NCI-H460 (cell line): ENCODE data around the gene GPR176. TPM values are rescaled to one million over a fixed set of nuclear protein-coding genes. Genes with fewer than 3 reads are reported as not detected.
"Not testable (repeated sequence)": the region's sequence is repeated elsewhere in the genome, so short reads cannot be mapped to it uniquely, and the experiment has no call there.

ENCODE experiments used
- DNase-seq: peaks from one replicate; pipeline ENCODE4 v3.0.0-alpha.2; 2016; ENCODE audit warnings: low read depth; ENCODE audit errors: extremely low read depth
- total RNA-seq: library from RNA; depleted of rRNA; stranded (reverse); fragments of >200 nt; shearing (Covaris generic); gene quantifications from 2 replicates; pipeline ENCODE4 v1.2.3, GENCODE V29; 2014

Gene GPR176
- total RNA-seq, 1 experiment from 2014 or later: 0.84 TPM

DNA sequence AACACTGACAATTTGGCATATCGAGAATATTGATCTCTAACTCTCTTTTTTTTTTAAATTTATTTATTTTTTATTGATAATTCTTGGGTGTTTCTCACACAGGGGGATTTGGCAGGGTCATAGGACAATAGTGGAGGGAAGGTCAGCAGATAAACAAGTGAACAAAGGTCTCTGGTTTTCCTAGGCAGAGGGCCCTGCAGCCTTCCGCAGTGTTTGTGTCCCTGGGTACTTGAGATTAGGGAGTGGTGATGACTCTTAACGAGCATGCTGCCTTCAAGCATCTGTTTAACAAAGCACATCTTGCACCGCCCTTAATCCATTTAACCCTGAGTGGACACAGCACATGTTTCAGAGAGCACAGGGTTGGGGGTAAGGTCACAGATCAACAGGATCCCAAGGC lies 27.0 kb downstream of the GPR176 start:
- DNase-seq: not testable (repeated sequence)

GRCh38 chr15:39892418-39892817 lies 27.6 kb downstream of the GPR176 start:
- no peak for DNase-seq

- no peak for DNase-seq
Measured at GRCh38 chr15:39890621-39891020, 29.4 kb downstream of the GPR176 start.

DNA sequence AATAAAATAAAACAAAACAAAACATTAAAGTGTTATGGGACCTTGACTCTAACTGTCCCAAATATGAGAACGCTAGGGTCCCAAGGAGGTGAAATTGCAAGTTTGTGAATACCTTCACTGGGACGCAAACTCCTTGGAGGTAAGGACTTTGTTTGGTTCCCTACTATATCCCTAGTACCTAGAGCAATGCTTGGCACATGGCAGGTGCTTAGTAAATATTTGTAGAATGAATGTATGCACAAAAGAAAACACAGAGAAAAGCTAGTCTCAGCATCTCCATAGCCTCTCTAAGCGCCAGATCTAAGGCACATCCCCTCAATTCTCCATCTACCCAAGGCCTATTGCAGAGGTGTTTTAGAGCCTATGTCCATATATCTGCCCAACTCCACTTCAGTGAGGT lies 30.5 kb downstream of the GPR176 start:
- DNase-seq: no peak

DNA sequence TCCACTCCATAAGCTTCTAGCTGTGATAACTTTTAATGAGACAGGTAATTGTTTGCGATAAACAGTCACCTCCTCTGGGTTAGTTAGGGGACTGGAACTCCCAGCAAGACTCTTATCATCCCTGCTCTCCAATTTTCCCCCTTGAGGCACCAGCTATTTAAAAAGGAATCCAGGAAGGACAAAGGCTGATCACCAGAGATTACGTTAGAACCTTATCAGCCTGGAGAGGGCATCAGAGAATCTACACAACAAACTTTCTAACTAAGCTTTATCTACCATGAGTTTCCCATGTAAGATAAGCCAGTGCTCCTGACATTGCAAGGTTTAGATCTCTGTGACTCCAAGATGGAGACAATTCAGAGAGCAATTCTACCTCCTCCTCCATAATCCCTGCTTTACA lies 31.3 kb downstream of the GPR176 start:
- DNase-seq: no peak

- DNase-seq: no peak
Measured at GRCh38 chr15:39888243-39888642, 31.8 kb downstream of the GPR176 start.

- DNase-seq: peak; percentile 22
Measured at GRCh38 chr15:39887832-39888231, 32.2 kb downstream of the GPR176 start.

DNA sequence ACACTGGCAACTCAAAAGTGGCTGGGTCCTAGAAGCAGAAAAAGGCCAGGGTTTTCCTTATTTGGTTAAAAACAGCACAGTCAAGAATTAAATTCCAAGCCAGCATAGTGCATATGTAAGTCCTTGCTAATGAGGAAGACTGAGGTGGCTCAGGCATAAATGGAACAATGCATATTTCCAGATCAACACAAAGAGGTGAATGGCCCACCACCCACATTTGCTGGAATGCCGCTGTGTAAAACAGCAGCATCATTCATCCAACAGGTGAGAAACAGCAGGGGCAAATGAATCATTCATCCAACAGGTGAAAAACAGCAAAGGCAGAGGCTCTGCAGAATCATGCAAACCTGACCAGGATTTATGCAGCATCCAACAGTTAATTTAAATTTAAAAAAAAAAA lies 32.9 kb downstream of the GPR176 start:
- no peak for DNase-seq

GRCh38 chr15:39886418-39886817 lies 33.6 kb downstream of the GPR176 start:
- no peak for DNase-seq

DNA sequence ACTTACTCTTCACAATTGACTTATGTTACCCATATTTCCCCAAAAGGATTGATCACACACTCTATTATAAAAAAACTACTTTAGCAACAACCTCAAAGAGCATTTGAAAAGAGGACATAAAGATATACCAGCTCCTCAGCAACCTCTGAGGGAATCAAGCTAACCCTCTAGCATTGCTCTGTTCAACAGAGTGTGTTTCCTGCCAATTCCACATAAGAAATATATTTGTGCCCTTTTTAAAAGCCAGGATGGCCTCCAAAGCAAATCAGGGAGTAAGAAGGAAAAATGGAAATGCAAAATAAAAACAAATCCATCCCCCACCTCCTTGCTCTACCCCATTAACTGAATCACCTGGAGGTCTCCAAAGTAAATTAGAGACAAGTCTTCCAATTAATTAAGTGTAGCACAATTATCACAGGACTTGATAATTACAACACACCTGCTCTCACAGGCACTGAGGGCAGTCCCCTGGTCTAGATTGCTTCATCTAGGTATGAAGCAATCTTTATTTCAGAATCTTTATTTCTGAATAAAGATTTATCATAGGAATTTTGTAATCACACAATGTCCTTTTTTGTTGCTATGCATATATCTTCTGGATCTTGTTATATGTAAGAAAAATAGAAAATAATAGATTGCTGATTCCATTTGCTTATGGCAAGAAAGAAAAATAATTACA lies 34.8 kb downstream of the GPR176 start:
- DNase-seq: no peak

DNA sequence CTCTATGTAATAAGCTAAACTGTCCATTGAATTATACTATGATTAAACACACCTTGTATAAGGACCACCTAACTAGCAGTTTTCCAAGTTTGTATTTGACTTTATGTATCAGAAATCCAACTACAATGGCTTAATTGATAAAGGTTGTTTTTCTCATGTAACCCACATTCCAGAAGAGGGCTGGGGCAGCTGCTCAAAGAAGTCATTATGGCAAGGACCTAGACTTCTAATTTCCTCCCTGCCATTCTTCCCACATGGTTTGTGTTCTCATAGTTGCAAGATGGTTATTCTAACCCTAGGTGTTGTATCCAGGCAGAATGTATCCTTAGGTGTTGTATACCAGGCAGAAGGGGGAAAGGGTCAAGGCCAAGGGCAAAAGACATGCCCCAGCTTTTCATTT lies 35.7 kb downstream of the GPR176 start:
- DNase-seq: no peak

- DNase-seq: no peak
Measured at GRCh38 chr15:39882602-39883001, 37.5 kb downstream of the GPR176 start.

- DNase-seq: no peak
Measured at GRCh38 chr15:39881790-39882189, 38.3 kb downstream of the GPR176 start.

GRCh38 chr15:39880718-39881387 lies 39.2 kb downstream of the GPR176 start:
- no peak for DNase-seq

- DNase-seq: no peak
Measured at GRCh38 chr15:39878406-39878785, 41.7 kb downstream of the GPR176 start.

GRCh38 chr15:39874890-39875549 lies 45.0 kb downstream of the GPR176 start:
- DNase-seq: peak; percentile 41

DNA sequence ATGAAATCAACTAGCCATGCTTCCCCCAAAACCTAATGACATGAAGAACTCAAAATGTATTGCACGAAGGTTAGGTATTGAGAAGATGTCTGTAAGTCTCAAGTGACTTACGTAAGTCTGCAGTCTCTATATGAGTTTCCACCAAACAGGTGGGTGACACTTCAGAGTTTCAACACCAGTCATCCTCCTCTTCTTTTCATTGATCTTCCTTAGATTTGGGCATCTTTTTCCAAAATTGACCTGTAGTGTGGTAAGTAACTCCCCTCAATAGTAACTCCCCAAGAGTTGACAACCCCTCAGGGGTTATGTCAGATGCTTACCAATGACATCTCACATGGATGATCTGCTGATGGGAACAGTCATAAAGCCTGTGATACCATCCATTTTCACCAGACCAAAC lies 46.1 kb downstream of the GPR176 start:
- DNase-seq: no peak

DNA sequence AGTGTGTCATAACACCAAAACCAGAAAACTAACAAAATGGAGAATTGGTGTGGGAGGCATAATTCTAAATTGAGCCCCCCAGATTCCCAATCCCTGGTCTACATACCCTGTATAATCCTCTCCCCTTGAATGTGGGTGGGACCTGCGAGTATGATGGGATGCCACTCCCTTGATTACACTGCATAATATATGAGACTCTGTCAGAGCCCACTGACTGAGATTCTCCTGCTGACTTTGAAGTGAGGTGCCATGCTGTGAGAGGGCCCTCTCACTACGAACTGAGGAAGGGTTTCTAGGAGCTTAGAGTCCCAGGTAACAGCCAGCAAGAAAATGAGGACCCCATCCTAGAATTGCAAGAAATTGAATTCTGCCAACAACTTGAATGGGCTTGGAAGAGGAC lies 49.5 kb downstream of the GPR176 start:
- no peak for DNase-seq

DNA sequence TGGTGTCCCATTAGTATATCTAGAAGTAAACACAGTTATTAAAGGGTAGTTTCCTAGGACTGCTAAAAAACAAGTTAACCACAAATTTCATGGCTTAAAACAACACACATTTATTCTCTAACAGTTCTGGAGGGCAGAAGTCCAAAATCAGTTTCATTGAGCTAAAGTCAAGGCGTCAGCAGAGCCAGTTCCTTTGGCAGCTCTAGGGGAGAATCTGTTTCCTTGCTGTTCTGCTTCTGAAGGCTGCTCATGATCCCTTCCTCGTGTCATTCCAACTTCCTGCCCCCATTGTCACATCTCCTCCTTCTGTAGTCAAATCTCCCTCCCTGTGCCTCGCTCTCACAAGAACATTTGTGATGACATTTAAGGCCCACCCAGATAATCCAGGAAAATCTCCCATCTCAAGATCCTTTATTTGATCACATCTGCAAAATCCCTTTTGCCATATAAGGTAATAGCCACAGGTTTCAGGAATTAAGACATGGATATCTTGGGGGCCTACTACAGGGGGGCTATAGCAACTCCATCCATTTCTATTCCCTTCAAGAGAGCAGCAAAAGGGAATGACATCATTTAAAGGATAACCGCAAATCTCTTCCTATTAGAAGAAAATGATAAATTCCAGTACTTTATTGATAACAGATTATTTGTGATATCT lies 50.1 kb downstream of the GPR176 start:
- DNase-seq: no peak

DNA sequence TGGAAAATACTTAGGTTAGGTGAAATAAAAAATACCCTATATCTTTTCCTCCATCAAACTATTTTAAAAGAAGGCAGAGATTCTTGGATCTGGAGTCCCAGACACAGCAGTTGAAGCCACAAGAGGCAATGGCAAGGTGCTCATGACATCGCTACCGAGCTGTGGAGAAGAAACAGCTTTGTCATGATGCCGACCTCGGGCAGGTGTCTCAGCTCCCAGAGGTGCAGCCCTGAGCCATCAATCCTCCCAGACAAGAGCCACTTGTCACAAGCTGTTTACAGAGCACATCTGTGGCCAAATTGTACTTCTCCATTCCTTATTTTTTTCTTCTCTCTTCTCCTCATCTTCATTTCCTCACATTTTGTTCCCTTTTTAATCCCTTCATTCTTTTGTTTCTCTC lies 50.8 kb downstream of the GPR176 start:
- no peak for DNase-seq

DNA sequence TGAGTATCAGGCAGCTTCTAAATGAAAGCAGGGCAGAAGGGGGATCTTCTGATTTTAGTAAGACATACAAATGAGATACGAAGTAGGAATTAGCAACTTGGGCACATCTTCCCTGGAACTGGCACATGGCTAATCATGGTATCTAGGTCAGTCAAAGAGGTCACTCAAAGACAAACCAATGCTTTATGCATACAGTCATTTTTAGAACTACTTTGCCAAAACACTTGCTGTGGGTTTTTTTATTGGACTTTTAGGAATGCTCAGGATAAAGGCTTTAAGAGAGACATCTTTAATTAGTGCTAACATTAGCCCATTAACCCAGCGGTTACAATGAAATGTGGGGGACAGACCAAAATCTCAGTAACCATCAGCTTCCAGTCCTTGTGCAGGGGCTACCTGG lies 51.7 kb downstream of the GPR176 start:
- DNase-seq: no peak

GRCh38 chr15:39864116-39864515 lies 56.0 kb downstream of the GPR176 start:
- no peak for DNase-seq
